Measurements from ENCODE around the gene CT45A10.
"Not testable (repeated sequence)": the region's sequence is repeated elsewhere in the genome, so short reads cannot be mapped to it uniquely, and the experiment has no call there.

Gene CT45A10

GRCh38 chrX:135837180-135837579, 56.1 kb downstream of the CT45A10 start, which contains the start of gene CT45A7:
Gene CT45A7 (minus strand): TSS chrX:135837280. CDS start chrX:135833533, 3,747 bp downstream.
- H3K4me1 Mint-ChIP-seq (ENCODE audit: low read depth); H3K36me3 Mint-ChIP-seq (ENCODE audit: low read depth); H3K4me3 Mint-ChIP-seq; intact Hi-C loops (cut with micrococcal nuclease); H3K9me3 Mint-ChIP-seq; H3K27ac Mint-ChIP-seq; H3K27me3 Mint-ChIP-seq: not testable (repeated sequence)
